ENCODE data around the gene ZNF830. TPM values are rescaled to one million over a fixed set of nuclear protein-coding genes. Genes with fewer than 3 reads are reported as not detected.

ZNF830 gene
- total and polyA plus RNA-seq, 2 of the 13 experiments (the other 11 are each of a cell fraction or from before 2014, with no cell fraction given), result 6.1 to 19.0 TPM

- TF ChIP-seq HNF1A (IDR thresholded peaks at IDR 0.05; ENCODE audit: low read depth) (no peak), HNF1A (CRISPR knock-in tag; IDR thresholded peaks at IDR 0.05; ENCODE audit: borderline replicate concordance) (no peak), ZNF777 (CRISPR knock-in tag; IDR thresholded peaks at IDR 0.05) (peak; percentile 47; the same call in 1 of the 2 replicates), FOSL1 (CRISPR knock-in tag; IDR thresholded peaks at IDR 0.05; ENCODE audit: borderline replicate concordance) (no peak), ZNF674 (CRISPR knock-in tag; IDR thresholded peaks at IDR 0.05; ENCODE audit: low read depth) (no peak), MTF1 (CRISPR knock-in tag; IDR thresholded peaks at IDR 0.05) (peak; percentile 47; the same call in 1 of the 2 replicates), SMAD9 (CRISPR knock-in tag; IDR thresholded peaks at IDR 0.05) (peak; percentile 24; the same call in 1 of the 2 replicates), ZNF703 (CRISPR knock-in tag; IDR thresholded peaks at IDR 0.05; ENCODE audit: borderline replicate concordance) (0 out of 2 replicates have a peak, but pooled peaks have one; percentile 40), ZFP62 (CRISPR knock-in tag; IDR thresholded peaks at IDR 0.05) (no peak), ZNF331 (CRISPR knock-in tag; IDR thresholded peaks at IDR 0.05) (peak; percentile 21; the same call in 1 of the 2 replicates), FOXO4 (CRISPR knock-in tag; conservative IDR thresholded peaks at IDR 0.05) (no peak), AHR (CRISPR knock-in tag; IDR thresholded peaks at IDR 0.05) (peak; percentile 73; the same call in 1 of the 2 replicates), ZNF138 (CRISPR knock-in tag; IDR thresholded peaks at IDR 0.05; ENCODE audit: low read depth) (0 out of 2 replicates have a peak, but pooled peaks have one; percentile 22), PRMT3 (CRISPR knock-in tag; IDR thresholded peaks at IDR 0.05; ENCODE audit: borderline replicate concordance, low read depth) (no peak), DPF2 (CRISPR knock-in tag; IDR thresholded peaks at IDR 0.05; ENCODE audit: borderline replicate concordance, low read depth) (no peak), AKAP8 (CRISPR knock-in tag; IDR thresholded peaks at IDR 0.05) (no peak), ZFAT (CRISPR knock-in tag; conservative IDR thresholded peaks at IDR 0.05) (0 out of 2 replicates have a peak, but pooled peaks have one; percentile 68)
- TF ChIP-seq, protein P1, sequence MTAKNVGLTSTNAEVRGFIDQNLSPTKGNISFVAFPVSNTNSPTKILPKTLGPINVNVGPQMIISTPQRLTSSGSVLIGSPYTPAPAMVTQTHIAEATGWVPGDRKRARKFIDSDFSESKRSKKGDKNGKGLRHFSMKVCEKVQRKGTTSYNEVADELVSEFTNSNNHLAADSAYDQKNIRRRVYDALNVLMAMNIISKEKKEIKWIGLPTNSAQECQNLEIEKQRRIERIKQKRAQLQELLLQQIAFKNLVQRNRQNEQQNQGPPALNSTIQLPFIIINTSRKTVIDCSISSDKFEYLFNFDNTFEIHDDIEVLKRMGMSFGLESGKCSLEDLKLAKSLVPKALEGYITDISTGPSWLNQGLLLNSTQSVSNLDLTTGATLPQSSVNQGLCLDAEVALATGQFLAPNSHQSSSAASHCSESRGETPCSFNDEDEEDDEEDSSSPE (CRISPR knock-in tag; IDR thresholded peaks at IDR 0.05), result 0 out of 2 replicates have a peak, but pooled peaks have one; percentile 33
- TF ChIP-seq, protein P2, sequence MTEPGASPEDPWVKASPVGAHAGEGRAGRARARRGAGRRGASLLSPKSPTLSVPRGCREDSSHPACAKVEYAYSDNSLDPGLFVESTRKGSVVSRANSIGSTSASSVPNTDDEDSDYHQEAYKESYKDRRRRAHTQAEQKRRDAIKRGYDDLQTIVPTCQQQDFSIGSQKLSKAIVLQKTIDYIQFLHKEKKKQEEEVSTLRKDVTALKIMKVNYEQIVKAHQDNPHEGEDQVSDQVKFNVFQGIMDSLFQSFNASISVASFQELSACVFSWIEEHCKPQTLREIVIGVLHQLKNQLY (CRISPR knock-in tag; IDR thresholded peaks at IDR 0.05), result no peak
- TF ChIP-seq, protein P3, sequence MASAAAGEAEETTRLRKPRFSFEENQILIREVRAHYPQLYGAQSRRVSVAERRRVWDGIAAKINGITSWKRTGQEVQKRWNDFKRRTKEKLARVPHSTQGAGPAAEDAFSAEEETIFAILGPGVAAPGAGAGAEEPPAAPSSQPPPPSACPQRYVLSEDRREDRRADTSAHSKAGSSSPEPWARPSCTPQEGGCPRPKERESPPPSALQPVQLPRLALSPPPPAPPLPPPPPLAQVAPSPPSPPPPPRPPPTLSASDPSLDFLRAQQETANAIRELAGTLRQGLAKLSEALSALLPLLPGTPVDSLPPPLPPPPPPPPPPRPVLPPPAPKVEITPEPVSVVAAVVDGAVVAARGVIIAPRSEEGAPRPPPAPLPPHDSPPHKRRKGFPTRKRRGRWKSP (CRISPR knock-in tag; IDR thresholded peaks at IDR 0.05), result peak; percentile 75; the same call in 1 of the 2 replicates
These were observed 19.6 kb downstream of the ZNF830 start (continued) for GRCh38 chr17:34980681-34981537.
